ENCODE data around the gene SLC27A2.

SLC27A2 gene

DNA sequence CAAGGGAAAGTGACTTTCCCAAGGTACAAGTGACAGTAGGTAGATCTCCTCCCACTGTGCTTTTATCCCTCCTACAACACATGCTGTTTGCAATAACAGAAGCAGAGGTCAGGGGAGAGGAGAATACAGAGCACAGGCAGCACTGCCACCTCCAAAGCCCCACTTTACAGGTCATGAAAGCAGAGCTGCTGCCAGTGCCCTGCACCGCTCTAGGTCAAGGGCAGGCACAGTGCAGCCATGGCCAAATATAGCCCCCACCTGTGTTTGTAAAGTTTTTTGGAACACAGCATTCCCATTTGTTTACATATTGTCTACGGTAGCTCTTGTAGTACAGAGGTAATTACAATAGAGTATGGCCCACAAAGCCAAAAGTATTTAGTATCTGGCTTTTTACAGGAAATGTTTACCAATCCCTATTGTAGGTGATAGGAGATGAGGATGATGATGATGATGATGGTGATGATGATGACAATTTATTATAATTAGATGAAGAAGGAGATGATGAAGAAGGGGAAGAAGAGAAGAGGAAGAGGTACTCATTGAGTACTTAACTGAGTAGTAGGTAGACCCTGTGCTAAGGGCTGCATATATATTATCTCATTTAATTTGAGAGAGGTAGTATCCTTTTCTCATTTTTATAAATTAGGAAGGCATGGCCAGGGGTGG, 63.1 kb downstream of the SLC27A2 start:
- no peak for DNase-seq

DNA sequence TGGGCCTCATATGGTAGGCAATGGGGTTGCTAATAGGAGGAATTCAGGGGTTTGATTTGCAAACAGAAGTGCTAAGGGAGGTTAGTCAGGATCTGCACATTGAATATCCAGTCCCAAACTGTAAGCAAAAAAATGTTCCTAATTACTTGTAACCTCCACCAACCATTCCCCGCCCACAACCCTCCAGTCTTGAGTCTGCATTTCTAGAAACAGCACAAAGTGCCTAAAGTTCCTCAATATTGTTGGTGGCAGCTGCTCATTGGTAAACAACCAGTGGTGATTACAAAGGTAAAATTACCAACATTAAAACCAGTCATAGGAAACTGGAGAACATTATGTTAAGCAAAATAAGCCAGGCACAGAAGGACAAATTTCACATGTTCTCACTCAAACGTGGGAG, 64.6 kb downstream of the SLC27A2 start:
- no peak for DNase-seq

DNA sequence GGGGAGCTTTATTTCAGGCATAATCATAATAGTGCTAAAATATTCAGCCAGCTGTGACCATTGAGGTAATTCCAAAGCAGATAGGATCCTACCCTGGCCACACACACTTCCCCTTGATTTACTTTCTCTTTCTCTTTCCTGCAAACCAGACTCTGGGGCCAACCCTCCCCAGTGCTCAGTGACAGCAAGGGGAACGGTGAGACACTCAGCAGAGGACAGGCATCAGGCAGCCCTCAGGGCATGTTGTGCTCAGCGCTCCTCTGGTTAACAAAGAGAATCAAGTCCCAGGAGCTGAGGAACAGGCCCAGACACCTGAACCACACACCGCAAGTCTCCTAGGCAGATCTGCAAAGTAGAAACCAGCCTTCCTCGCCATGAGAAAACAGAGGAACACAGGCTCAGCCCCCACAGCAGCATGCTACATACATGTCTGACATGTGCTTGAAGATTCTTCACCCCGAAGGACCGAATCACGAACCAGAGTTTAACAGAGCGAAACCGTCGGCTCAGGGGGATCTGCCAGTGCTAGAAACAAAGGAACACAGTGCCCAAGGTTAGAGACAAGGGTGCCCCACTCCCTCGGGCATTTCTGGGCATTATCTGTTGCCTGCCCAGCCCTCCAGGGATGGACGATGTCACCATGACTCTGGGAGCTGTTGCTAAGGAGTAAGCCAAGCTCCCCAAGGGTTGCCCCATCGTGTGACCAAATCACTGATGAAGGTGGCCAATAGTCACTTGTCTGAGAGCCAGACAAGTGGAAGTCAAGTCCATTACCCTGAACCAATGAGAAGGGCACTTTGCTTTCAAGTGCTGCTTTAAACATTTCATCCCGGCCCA, 66.0 kb downstream of the SLC27A2 start:
- peak; percentile 12 for DNase-seq

DNA sequence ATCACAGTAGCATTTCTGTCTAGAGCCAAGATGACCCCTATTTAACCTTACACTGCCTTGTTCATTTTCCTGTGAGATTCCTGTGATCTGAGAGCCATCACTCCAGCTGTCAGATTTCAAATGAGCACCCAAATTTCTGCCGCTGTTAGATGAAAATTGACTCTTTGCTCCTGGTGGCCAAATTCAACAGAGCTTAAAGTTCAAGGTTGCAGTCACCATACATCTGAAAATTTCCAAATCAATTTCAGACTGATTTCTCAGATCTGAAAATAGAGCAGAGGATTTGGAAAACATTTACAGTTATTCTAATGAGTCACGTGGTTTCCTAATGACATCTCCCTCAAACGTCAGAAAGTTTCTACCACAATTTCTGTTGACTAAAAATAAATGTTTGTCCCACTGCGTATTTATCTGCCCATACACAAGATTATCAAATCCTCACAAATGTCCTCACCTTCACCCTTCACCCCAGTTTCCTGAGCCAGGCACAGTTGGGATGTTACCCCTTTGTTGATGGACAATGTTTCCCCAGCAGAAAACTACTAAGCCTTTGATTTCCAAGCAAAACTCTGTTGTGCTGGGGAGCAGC, 67.1 kb downstream of the SLC27A2 start:
- DNase-seq, result no peak

DNA sequence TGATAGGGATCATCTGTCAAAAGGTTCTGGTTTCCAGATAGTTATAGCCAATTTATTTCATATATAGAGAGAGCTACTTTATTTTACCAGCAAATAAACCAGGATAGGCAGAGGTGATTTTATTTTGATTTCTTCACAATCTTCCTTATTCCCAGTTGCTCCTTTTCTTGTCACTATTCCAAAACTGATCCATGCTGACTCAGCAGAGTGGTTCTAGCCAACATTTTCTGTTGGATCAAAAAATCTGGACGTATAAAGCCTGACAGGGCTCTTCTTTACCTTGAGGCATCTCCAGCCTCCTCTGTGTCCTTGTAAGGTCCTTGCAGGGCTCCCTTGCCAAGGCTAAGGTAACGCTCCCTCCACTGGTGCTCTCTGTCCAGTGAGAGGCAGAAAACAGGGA, 67.7 kb downstream of the SLC27A2 start:
- DNase-seq, result no peak

DNA sequence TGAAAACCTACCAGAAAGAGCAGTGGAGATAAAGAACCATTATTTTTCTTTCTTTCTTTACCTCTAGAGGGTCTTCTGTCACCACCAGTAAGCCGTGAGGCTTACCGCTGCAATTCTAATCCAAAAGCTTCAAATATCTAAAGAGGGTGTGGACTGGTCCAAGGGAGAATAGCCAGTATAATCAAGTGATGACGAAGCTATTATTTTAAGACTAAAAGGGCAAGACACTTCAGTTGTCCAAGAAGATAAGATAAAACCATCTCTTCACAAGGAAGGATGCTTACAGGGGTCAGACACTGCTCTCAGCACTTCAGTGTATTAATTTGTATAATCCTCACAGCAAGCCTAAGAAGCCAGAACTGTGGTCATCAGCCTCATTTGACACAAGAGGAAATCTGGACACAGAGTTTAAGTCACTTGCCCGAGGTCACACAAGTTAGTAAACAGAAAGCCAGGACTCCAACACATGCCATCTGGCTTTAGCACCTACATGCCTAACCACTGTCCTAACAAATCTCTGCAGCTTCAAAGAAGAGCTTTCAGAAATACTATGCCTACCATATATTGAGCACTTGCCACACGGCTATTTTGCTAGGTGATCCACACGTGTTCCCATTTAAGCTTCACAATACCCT, 68.9 kb downstream of the SLC27A2 start:
- DNase-seq, result no peak

DNA sequence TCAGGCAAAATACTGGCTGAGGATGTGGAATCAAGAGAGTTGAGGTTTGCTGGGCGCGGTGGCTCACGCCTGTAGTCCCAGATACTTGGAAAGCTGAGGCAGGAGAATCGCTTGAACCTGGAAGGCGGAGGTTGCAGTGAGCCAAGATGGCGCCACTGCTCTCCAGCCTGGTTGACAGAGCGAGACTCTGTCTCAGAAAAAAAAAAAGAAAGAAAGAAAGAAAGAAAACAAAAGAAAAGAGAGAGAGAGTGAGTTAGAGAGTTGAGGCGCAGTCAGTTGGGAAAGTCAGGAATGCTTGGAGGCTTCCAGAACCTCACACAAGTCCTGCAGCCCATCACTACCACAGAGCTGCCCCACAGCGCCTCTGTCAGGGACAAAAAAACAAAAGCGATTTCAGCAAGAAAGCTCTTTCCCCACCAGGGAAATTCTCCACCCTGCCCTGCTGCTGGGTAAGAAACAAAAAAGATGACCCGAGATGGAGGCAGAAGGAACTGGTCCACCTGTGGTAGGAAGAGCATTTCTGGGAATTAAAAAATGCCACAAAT, 69.7 kb downstream of the SLC27A2 start:
- DNase-seq, result no peak

DNA sequence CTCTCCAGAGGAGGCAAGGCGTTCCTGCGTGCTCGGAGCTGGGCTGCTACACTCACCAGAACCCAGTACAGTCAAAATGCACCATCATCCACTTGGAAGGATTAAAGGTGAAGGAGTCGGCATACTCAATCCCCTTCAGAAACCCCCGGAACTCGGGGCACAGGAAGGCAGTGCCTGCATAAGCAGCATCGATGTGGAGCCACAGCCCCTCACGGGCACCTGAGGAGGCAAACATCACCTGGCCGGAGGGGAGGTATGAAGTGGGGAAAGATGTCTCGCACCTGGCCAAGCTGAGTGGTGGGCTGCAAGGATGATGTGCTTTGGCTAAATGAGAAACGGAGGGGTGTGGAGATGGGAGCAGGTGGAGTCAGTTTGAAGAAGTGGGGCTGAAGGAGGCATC, 70.6 kb downstream of the SLC27A2 start:
- DNase-seq, result no peak

DNA sequence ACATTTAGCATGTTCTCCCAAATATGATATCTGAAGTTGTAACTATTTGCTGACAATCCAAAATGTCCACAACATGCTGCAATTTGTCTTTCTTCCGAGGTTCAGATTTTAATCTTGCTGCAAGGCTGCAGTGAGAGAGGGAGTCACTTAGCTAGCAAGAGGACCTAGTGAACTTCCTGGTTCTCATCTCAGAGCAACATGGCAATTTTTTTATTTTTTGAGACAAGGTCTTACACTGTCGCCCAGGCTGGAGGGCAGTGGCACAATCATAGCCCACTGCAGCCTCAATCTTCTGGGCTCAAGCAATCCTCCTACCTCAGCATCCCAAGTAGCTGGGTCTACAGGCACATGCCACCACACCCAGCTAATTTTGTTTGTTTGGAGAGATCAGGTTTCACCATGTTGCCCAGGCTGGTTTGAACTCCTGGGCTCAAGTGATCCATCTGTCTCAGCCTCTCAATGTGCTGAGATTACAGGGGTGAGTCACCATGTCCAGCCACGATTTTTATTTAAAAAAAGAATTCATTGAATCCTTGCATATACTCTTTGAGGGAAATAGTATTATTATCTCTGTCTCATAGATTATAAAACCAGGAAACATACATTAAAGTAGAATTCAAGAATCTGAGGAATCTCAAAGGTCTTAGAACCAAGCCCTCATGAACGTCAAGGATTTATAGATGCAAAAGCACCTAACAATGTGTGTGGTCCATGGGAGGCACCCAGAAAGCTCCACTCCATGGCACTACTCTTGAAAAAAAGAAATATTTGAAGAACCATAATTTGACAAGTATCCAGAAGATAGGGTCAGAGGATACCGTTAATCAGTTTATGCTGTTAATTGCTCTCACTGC, 74.4 kb downstream of the SLC27A2 start:
- no peak for DNase-seq

DNA sequence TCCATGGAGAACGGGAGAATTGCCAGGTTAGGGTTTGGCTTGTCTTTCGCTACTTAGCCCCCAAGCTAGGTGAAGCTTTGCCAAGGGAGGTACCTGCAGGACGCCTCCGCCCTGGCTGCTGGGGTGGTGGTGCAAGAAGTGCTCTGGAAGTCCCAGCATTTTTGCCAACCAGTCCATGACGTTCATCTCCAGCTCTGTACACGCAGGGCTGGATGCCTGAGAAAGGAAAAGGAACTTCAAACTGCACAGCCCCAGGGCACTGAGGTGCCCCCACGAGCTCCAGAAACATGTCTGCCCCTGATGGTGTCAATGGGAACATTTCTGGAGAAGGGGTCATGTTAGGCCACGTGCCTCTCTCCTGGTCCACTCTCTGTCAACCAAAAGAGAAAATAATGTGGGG, 75.3 kb downstream of the SLC27A2 start:
- DNase-seq, result no peak

DNA sequence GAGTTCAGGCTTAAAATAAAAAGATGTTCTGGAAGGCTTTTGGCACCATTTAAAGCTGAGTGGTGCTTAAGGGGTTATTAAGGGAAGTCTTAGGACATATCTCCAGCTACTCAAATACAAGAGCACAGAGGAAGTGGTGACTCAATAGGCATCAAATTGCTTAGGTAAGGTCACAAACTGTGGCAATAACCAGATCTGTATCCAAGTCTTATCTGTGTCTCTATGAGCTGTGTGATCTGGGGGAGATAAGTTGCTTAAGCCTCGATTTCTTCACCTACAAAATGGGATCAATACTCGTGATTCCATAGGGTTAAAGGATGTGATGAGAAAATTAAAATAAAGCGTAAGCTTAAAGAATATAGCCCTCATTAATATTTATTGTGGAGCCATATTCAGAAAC, 75.9 kb downstream of the SLC27A2 start:
- no peak for DNase-seq

DNA sequence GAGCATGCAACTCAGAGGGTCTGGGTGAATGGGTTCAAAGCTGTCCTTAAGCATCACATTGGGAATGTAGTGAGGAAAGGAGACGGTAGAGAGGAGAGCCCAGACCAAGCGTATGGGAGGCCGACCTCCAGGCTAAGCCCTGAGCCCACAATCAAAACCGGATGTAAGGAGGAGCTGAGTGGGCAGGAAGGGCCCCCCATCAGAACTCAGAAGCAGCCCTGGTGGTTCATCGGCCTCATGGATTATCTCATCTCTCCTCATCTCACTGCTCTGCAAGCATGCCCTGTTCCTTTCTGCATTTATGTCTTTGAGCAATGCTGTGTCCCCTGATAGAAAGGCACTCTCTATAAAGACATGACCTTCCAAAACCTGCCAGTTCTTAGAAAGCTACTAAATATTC, 77.3 kb downstream of the SLC27A2 start:
- no peak for DNase-seq

DNA sequence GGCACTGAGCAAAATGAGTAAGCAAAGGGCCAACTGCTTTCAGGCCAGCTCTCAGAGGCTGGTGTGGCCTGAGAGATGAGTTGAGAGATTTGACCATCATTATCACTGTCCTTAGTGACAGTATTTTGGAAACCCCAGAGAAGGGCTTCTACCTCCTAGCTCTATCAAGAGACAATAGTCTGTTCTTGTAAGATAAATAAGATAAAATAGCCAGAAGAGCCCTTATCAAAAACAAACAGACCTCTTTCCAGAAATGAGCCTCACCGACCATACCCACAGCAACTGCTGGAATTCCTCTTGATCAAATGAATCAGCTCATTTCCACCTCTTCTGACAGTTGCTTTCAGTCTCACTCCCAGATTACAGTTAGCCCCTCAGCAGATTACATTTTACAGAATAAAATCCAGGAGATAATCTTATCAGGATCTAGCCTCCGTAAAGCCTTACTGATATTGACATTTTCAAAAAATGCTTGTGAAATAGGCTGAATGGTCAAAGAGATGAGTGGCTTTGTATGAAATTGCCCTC, 79.0 kb downstream of the SLC27A2 start:
- no peak for DNase-seq

DNA sequence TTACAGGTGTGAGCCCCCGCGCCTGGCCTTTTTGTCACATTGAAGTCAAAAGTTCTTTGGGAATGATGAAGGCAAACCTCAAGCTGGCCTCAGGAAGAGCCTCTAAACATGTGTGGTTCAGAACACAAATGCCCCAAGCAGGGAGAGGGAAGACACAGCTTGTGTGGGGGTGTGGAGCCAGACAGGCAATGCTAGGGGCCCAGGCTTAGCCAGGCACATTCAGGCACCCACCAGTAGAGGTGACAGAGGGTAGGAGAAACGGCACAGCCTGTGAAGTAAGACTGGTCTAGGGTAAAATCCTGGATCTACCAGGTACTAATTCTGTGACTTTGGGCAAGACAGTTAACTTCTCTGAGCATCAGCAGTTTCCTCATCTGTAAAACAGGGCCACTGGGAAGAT, 80.0 kb downstream of the SLC27A2 start:
- DNase-seq, result no peak

DNA sequence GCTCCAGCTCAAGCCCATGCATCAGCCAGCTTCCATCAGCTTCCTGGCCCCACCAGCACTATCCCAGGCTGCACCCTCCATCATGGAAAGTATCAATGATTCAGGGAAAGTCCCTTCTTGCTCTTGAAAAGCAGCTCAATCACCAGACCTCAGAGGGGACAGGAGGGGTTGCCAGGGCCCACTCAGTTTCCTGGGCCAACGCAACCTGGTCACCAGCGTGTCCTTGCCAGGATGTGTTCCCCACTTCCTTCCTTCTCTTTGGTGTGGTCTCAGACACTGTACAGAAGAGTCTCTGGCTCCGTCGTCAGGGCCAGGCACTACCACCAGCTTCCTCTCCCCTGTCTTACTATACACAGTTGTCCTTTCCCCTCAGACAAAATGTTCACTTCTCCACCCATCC, 80.5 kb downstream of the SLC27A2 start:
- no peak for DNase-seq

DNA sequence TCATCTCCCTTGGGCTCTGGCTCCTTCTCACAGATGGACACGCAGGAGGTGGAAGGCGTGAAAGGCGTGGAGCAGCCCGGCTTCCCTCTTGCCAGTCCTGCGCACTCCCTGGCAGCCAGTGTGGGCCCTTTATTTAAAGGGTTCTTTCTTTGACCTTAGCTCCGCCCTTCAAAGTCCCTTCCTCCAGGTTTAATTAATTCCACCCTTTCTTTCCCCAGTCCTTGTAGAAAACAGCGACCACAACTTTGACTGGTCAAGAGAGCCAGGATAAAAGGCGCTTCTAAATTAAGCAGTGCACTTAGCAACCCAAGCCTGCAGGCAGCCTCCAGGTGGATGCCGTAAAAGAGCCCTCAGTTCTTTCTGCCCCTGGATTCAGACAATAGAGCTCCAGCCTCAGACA, 83.6 kb downstream of the SLC27A2 start, which contains the start of gene HDC:
Gene HDC, minus strand, starts transcription at position 107 of the 400 bp plus-strand sequence. Its CDS starts 103 bp downstream, at position 4.
- no peak for DNase-seq

DNA sequence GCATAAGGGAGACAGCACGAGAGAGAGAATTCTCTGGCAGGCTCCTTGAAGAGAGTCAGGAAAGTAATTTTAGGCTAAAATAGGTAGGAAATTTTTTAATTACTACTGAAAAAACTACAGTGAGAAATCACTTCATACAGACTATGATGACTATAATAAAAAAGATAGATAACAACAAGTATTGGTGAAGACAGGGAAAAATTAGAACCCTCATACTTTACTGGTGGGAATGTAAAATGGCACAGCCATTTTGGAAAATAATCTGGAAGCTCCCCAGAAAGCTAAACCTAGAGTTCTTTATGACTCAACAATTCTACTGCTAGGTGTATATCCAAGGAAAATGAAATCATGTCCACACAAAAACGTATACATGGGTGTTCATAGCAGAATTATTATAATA, 85.6 kb downstream of the SLC27A2 start:
- DNase-seq, result no peak

DNA sequence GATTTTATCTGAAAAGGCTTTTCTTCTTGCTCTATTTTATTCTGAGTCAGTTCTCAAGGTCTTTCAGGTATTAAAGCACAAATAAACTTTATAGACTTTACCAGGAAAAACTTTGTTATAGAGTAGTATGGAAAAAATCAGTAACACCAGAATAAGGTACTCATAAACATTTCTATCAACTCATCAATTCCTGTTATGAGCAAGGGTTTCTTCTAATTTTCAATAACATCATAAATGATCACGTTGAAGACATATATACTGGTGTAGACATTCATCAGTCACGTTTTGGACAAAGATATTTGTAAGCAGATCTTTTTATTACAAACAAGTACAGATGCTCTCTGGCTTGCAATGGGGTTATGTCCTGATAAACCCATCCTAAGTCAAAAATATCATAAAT, 93.1 kb downstream of the SLC27A2 start:
- no peak for DNase-seq

DNA sequence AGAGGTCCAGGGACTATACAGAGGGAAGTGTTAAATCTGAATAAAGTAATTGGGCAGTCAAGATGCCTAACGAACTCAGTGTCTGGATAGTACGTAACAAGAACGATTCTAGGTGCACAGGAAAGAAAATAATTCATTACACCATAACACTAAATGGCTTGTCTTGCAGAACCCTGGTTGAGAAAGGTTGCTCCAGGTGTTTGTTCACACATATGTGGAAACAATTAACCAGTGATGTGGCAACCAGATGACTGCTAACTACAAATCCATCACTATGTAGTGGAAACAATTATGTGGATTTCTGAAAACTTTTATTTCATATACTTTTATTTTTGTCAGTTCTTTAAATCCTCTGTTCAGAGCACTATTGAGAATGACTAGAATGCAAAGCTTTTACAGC, 93.9 kb downstream of the SLC27A2 start:
- DNase-seq, result no peak

DNA sequence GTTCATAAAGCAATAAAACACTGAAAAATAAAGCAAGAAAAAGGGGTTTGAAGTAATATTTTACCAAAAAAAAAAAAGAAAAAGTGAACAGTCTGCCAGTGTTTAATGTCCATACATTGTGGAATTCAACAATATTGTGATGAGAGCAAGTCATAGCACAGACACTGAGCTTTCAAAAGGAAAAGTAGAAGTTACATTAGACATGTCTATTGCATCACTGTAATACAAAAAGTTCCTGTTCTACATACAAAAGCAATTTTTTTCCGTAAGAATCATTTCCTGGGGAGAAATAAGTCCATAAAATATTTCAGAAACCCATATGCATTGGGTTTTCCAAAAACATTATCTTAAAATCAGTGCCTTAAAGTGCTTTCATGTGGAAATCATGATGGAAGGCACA, 95.4 kb downstream of the SLC27A2 start:
- DNase-seq, result no peak

DNA sequence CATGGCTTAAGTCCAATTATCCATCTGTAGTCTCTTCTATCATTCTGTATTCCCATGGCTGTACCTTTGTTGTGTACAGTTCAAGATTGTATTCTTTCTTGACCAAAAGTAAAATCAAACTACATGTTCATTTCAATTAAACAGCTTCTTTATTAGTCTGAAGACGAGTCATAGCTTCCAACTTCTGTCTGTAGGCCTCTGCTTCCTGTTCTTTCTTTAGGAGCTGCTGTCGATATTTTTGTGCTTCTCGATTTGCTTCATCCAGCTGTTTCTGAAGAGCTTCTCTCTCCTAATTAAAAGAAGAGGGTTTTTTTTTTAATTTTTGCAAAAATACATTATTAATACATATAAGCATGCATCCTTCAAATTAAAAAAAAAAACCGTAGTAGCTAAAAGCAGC, 96.5 kb downstream of the SLC27A2 start:
- DNase-seq, result no peak

DNA sequence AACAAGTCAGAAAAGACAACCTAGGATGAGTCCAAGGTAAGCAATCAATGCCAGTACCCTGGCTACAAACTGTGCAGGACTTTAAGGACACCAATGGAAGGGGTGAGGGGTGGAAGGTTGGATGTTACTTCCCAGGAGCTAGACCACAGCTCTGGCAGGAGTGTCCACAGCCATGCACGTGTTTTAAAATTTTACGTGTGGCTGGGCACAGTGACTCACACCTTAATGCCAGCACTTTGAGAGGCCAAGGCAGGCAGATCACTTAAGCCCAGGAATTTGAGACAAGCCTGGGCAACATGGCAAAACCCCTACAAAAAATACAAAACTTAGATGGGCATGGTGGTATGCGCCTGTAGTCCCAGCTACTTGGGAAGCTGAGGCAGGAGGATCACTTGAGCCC, 98.3 kb downstream of the SLC27A2 start:
- no peak for DNase-seq

Measured in activated effector memory CD4-positive, alpha-beta T cell treated with Interleukin-2 at 50 U/mL for 16 hours (primary cell).